ENCODE measurements around the gene PKHD1. TPM values are rescaled to one million over a fixed set of nuclear protein-coding genes. Genes with fewer than 3 reads are reported as not detected.

The PKHD1 gene
- total RNA-seq, 1 experiment from 2014 or later: 0.09 TPM

DNA sequence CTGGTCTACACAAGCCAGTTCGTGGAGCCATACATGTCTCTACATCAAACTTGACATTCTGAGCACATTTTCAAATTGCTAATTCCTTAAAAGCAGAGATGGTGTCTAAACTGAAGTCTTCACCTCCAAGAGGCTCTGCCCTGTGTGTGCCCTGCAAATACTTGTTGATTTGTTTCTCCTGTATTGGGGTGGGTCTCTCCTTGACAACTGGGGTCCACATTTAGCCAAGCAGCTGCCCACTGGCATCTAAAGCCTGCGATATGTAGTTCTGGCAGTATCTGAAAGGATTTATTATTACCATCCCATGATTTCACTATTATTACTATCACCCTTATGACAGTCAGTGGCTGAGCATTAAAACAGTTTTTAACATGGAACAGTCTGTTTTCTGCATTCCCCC lies 45.9 kb upstream of the PKHD1 start:
- Histone ChIP-seq H2AFZ (ENCODE audit: low read length) (no peak overlapping the region), H3K23me2 (ENCODE audit: insufficient read length, low read depth, low read length, poor library complexity, severe bottlenecking) (no peaks in the 10 kb centered on the region), H2BK120ac (ENCODE audit: low read depth, low read length, poor library complexity, severe bottlenecking) (no peak overlapping the region), H4K8ac (replicated peaks; ENCODE audit: insufficient read length, low read depth, low read length) (no peak overlapping the region), H2BK12ac (ENCODE audit: insufficient read length, low read depth, low read length) (no peak overlapping the region), H2AK5ac (ENCODE audit: insufficient read length, low read length) (no peak overlapping the region), H3K14ac (ENCODE audit: insufficient read depth, low read length) (no peak overlapping the region), H3K27me3 (ENCODE audit: insufficient read depth, low read length) (no peaks in the 10 kb centered on the region), H2BK5ac (ENCODE audit: insufficient read length, low read length) (no peak overlapping the region), H3K4ac (ENCODE audit: low read depth, low read length) (no peak overlapping the region), H2BK20ac (ENCODE audit: low read depth, low read length, poor library complexity, severe bottlenecking) (no peak overlapping the region), H3K4me1 (ENCODE audit: insufficient read depth, low read length) (peaks cover 4% of the 10 kb centered on the region; the same call in 1 of the 2 replicates), H3K9ac (ENCODE audit: extremely low read depth, insufficient read length, low read length) (no peak overlapping the region), H4K20me1 (ENCODE audit: control insufficient read depth, insufficient read depth, insufficient read length) (no peaks in the 10 kb centered on the region), H3T11ph (ENCODE audit: low read length) (no peak overlapping the region), H3K9me3 (ENCODE audit: control insufficient read depth, low read depth, low read length) (no peaks in the 10 kb centered on the region), H3K23ac (ENCODE audit: insufficient read length, low read depth, low read length) (no peak overlapping the region), H3K18ac (ENCODE audit: insufficient read length, low read depth, low read length) (no peak overlapping the region), H3K27ac (ENCODE audit: insufficient read length, low read depth, low read length) (no peak overlapping the region), H4K5ac (ENCODE audit: insufficient read length, low read depth, low read length) (no peak overlapping the region), H2BK15ac (ENCODE audit: low read depth, low read length) (no peak overlapping the region), H3K79me2 (ENCODE audit: insufficient read depth, low read length) (no peaks in the 10 kb centered on the region), H3K4me2 (ENCODE audit: insufficient read depth, insufficient read length, low read length) (no peak overlapping the region), H3K79me1 (ENCODE audit: insufficient read depth, low read depth, low read length, poor library complexity, severe bottlenecking) (no peaks in the 10 kb centered on the region), H3K56ac (ENCODE audit: insufficient read length, low read depth, low read length) (no peak overlapping the region), H4K91ac (ENCODE audit: insufficient read length, low read depth, low read length) (no peak overlapping the region)
- TF ChIP-seq, protein P1, sequence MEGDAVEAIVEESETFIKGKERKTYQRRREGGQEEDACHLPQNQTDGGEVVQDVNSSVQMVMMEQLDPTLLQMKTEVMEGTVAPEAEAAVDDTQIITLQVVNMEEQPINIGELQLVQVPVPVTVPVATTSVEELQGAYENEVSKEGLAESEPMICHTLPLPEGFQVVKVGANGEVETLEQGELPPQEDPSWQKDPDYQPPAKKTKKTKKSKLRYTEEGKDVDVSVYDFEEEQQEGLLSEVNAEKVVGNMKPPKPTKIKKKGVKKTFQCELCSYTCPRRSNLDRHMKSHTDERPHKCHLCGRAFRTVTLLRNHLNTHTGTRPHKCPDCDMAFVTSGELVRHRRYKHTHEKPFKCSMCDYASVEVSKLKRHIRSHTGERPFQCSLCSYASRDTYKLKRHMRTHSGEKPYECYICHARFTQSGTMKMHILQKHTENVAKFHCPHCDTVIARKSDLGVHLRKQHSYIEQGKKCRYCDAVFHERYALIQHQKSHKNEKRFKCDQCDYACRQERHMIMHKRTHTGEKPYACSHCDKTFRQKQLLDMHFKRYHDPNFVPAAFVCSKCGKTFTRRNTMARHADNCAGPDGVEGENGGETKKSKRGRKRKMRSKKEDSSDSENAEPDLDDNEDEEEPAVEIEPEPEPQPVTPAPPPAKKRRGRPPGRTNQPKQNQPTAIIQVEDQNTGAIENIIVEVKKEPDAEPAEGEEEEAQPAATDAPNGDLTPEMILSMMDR (conservative IDR thresholded peaks at IDR 0.05): no peak
- peaks cover 22 to 26% of the 10 kb centered on the region in 2 experiments for H3K4me1 Mint-ChIP-seq
- no CpG with 5 or more reads among the region's 2 CpGs for WGBS (ENCODE audit: extremely low coverage, insufficient read length, low lambda C conversion rate)
- H3K27me3 Mint-ChIP-seq (ENCODE audit: low read depth): no peaks in the 10 kb centered on the region; the same call in none of the 2 replicates
- H3K36me3 Mint-ChIP-seq (ENCODE audit: insufficient read depth in 1 of 3, low read depth in 3 of 3): no peaks in the 10 kb centered on the region
- DNase-seq: no peak
- H3K9me3 Mint-ChIP-seq: no peaks in the 10 kb centered on the region
- no peak overlapping the region for H3K27ac Mint-ChIP-seq
- no peak overlapping the region for H3K4me3 Mint-ChIP-seq
